ENCODE data around the gene PLXNA2.

Gene PLXNA2

GRCh38 chr1:208051651-208052050 is 192.5 kb downstream of the PLXNA2 start:
- no peaks in the 10 kb centered on the region for H3K27me3 ChIP-seq (replicated peaks in 2 of 5; ENCODE audit: control insufficient read depth in 4 of 5, insufficient read depth in 5 of 5, low read length in 4 of 5)
- H3K36me3 ChIP-seq (ENCODE audit: control insufficient read depth in 4 of 4, insufficient read depth in 4 of 4, low read length in 3 of 4), result no peaks in the 10 kb centered on the region
- WGBS (ENCODE audit: insufficient coverage), result 100% methylated on average over 2 of the region's 3 CpGs
- ChIA-PET POLR2A (no interaction called here), CTCF (no interaction called here)
- no peak overlapping the region for H3K27ac ChIP-seq (ENCODE audit: insufficient read depth in 1 of 2, low read depth in 1 of 2, low read length in 2 of 2, poor library complexity in 1 of 2, severe bottlenecking in 2 of 2)
- no peak for DNase-seq
- no peaks in the 10 kb centered on the region for H3K9me3 ChIP-seq (ENCODE audit: control extremely low read depth in 1 of 5, control insufficient read depth in 4 of 5, insufficient read depth in 2 of 5, low read depth in 1 of 5, low read length in 4 of 5)
- H3K4me3 ChIP-seq (ENCODE audit: control insufficient read depth in 1 of 7, extremely low read depth in 1 of 7, insufficient read depth in 4 of 7, low read depth in 2 of 7, low read length in 6 of 7), result no peak overlapping the region
- H3K4me1 ChIP-seq (ENCODE audit: control extremely low read depth in 1 of 4, control insufficient read depth in 4 of 4, insufficient read depth in 4 of 4, low read length in 3 of 4), result peaks cover 0 to 22% (median 11%) of the 10 kb centered on the region in 4 experiments

- no peak overlapping the region for H3K4me3 ChIP-seq (ENCODE audit: control insufficient read depth in 1 of 7, extremely low read depth in 1 of 7, insufficient read depth in 4 of 7, low read depth in 2 of 7, low read length in 6 of 7)
- peak; percentile 18 to 68 (median 67) for DNase-seq
- H3K27ac ChIP-seq (ENCODE audit: insufficient read depth in 1 of 2, low read depth in 1 of 2, low read length in 2 of 2, poor library complexity in 1 of 2, severe bottlenecking in 2 of 2), result no peak overlapping the region
- H3K36me3 ChIP-seq (ENCODE audit: control insufficient read depth in 4 of 4, insufficient read depth in 4 of 4, low read length in 3 of 4), result no peaks in the 10 kb centered on the region
- WGBS (ENCODE audit: insufficient coverage), result 32% methylated on average over 4 of the region's 4 CpGs
- H3K4me1 ChIP-seq (ENCODE audit: control extremely low read depth in 1 of 4, control insufficient read depth in 4 of 4, insufficient read depth in 4 of 4, low read length in 3 of 4), result peaks cover 0 to 35% (median 11%) of the 10 kb centered on the region in 4 experiments
- no peaks in the 10 kb centered on the region for H3K9me3 ChIP-seq (ENCODE audit: control extremely low read depth in 1 of 5, control insufficient read depth in 4 of 5, insufficient read depth in 2 of 5, low read depth in 1 of 5, low read length in 4 of 5)
- CTCF ChIA-PET, result no interaction called here
- no peaks in the 10 kb centered on the region for H3K27me3 ChIP-seq (replicated peaks in 2 of 5; ENCODE audit: control insufficient read depth in 4 of 5, insufficient read depth in 5 of 5, low read length in 4 of 5)
- POLR2A ChIA-PET, result no interaction called here
Observed at GRCh38 chr1:208048904-208049303, 195.3 kb downstream of the PLXNA2 start.

GRCh38 chr1:208047975-208048374 is 196.2 kb downstream of the PLXNA2 start:
- no peak for DNase-seq
- ChIA-PET POLR2A (no interaction called here), CTCF (interaction anchor here (0.6 to 2.4 kb wide), 6 partner anchors 10 to 49 kb away, joined by 3 to 7 read pairs (median 5); no protein-coding TSS in a partner anchor)
- no peaks in the 10 kb centered on the region for H3K36me3 ChIP-seq (ENCODE audit: control insufficient read depth in 4 of 4, insufficient read depth in 4 of 4, low read length in 3 of 4)
- no peaks in the 10 kb centered on the region for H3K27me3 ChIP-seq (replicated peaks in 2 of 5; ENCODE audit: control insufficient read depth in 4 of 5, insufficient read depth in 5 of 5, low read length in 4 of 5)
- H3K9me3 ChIP-seq (ENCODE audit: control extremely low read depth in 1 of 5, control insufficient read depth in 4 of 5, insufficient read depth in 2 of 5, low read depth in 1 of 5, low read length in 4 of 5), result no peaks in the 10 kb centered on the region
- H3K4me1 ChIP-seq (ENCODE audit: control extremely low read depth in 1 of 4, control insufficient read depth in 4 of 4, insufficient read depth in 4 of 4, low read length in 3 of 4), result peaks cover 0 to 35% (median 11%) of the 10 kb centered on the region in 4 experiments
- no peak overlapping the region for H3K4me3 ChIP-seq (ENCODE audit: control insufficient read depth in 1 of 7, extremely low read depth in 1 of 7, insufficient read depth in 4 of 7, low read depth in 2 of 7, low read length in 6 of 7)
- no peak overlapping the region for H3K27ac ChIP-seq (ENCODE audit: insufficient read depth in 1 of 2, low read depth in 1 of 2, low read length in 2 of 2, poor library complexity in 1 of 2, severe bottlenecking in 2 of 2)
- WGBS (ENCODE audit: insufficient coverage), result 100% methylated on average over 2 of the region's 6 CpGs

- Histone ChIP-seq H3K9me3 (ENCODE audit: control extremely low read depth in 1 of 5, control insufficient read depth in 4 of 5, insufficient read depth in 2 of 5, low read depth in 1 of 5, low read length in 4 of 5) (no peaks in the 10 kb centered on the region), H3K27me3 (replicated peaks in 2 of 5; ENCODE audit: control insufficient read depth in 4 of 5, insufficient read depth in 5 of 5, low read length in 4 of 5) (no peaks in the 10 kb centered on the region), H3K4me3 (ENCODE audit: control insufficient read depth in 1 of 7, extremely low read depth in 1 of 7, insufficient read depth in 4 of 7, low read depth in 2 of 7, low read length in 6 of 7) (no peak overlapping the region), H3K36me3 (ENCODE audit: control insufficient read depth in 4 of 4, insufficient read depth in 4 of 4, low read length in 3 of 4) (no peaks in the 10 kb centered on the region), H3K4me1 (ENCODE audit: control extremely low read depth in 1 of 4, control insufficient read depth in 4 of 4, insufficient read depth in 4 of 4, low read length in 3 of 4) (peaks cover 0 to 35% (median 11%) of the 10 kb centered on the region in 4 experiments), H3K27ac (ENCODE audit: insufficient read depth in 1 of 2, low read depth in 1 of 2, low read length in 2 of 2, poor library complexity in 1 of 2, severe bottlenecking in 2 of 2) (no peak overlapping the region)
- ChIA-PET CTCF (interaction anchor here (0.6 to 2.4 kb wide), 7 partner anchors 9 to 50 kb away, joined by 3 to 7 read pairs (median 4); no protein-coding TSS in a partner anchor), POLR2A (no interaction called here)
- no peak for DNase-seq
- 79% methylated on average over 4 of the region's 6 CpGs for WGBS (ENCODE audit: insufficient coverage)
Observed at GRCh38 chr1:208047476-208047934, 196.7 kb downstream of the PLXNA2 start.

GRCh38 chr1:208045463-208046260 is 198.5 kb downstream of the PLXNA2 start:
- no peaks in the 10 kb centered on the region for H3K27me3 ChIP-seq (replicated peaks in 2 of 5; ENCODE audit: control insufficient read depth in 4 of 5, insufficient read depth in 5 of 5, low read length in 4 of 5)
- no peak for DNase-seq
- 94% methylated on average over 15 of the region's 16 CpGs for WGBS (ENCODE audit: insufficient coverage)
- ChIA-PET CTCF (interaction anchor here (1.1 to 2.4 kb wide), 3 partner anchors 9 to 10 kb away, joined by 3 to 7 read pairs (median 3); no protein-coding TSS in a partner anchor), POLR2A (no interaction called here)
- no peaks in the 10 kb centered on the region for H3K9me3 ChIP-seq (ENCODE audit: control extremely low read depth in 1 of 5, control insufficient read depth in 4 of 5, insufficient read depth in 2 of 5, low read depth in 1 of 5, low read length in 4 of 5)
- peaks cover 0 to 35% (median 11%) of the 10 kb centered on the region in 4 experiments for H3K4me1 ChIP-seq (ENCODE audit: control extremely low read depth in 1 of 4, control insufficient read depth in 4 of 4, insufficient read depth in 4 of 4, low read length in 3 of 4)
- no peak overlapping the region for H3K27ac ChIP-seq (ENCODE audit: insufficient read depth in 1 of 2, low read depth in 1 of 2, low read length in 2 of 2, poor library complexity in 1 of 2, severe bottlenecking in 2 of 2)
- H3K36me3 ChIP-seq (ENCODE audit: control insufficient read depth in 4 of 4, insufficient read depth in 4 of 4, low read length in 3 of 4), result no peaks in the 10 kb centered on the region
- no peak overlapping the region for H3K4me3 ChIP-seq (ENCODE audit: control insufficient read depth in 1 of 7, extremely low read depth in 1 of 7, insufficient read depth in 4 of 7, low read depth in 2 of 7, low read length in 6 of 7)

- H3K36me3 ChIP-seq (ENCODE audit: control insufficient read depth in 4 of 4, insufficient read depth in 4 of 4, low read length in 3 of 4), result no peaks in the 10 kb centered on the region
- CTCF ChIA-PET, result interaction anchor here (1.1 to 1.2 kb wide), 2 partner anchors 8 to 9 kb away, joined by 3 read pairs; no protein-coding TSS in a partner anchor
- 80% methylated on average over 25 of the region's 27 CpGs for WGBS (ENCODE audit: insufficient coverage)
Observed at GRCh38 chr1:208044589-208045462, 199.4 kb downstream of the PLXNA2 start.

More at GRCh38 chr1:208044589-208045462, 199.4 kb downstream of the PLXNA2 start:
- peak in 1 of 3 donors; percentile 31 for DNase-seq
- Histone ChIP-seq H3K27ac (ENCODE audit: insufficient read depth in 1 of 2, low read depth in 1 of 2, low read length in 2 of 2, poor library complexity in 1 of 2, severe bottlenecking in 2 of 2) (no peak overlapping the region), H3K4me3 (ENCODE audit: control insufficient read depth in 1 of 7, extremely low read depth in 1 of 7, insufficient read depth in 4 of 7, low read depth in 2 of 7, low read length in 6 of 7) (no peak overlapping the region), H3K27me3 (replicated peaks in 2 of 5; ENCODE audit: control insufficient read depth in 4 of 5, insufficient read depth in 5 of 5, low read length in 4 of 5) (no peaks in the 10 kb centered on the region), H3K4me1 (ENCODE audit: control extremely low read depth in 1 of 4, control insufficient read depth in 4 of 4, insufficient read depth in 4 of 4, low read length in 3 of 4) (peaks cover 0 to 35% (median 11%) of the 10 kb centered on the region in 4 experiments), H3K9me3 (ENCODE audit: control extremely low read depth in 1 of 5, control insufficient read depth in 4 of 5, insufficient read depth in 2 of 5, low read depth in 1 of 5, low read length in 4 of 5) (no peaks in the 10 kb centered on the region)
- POLR2A ChIA-PET, result no interaction called here

Measured in common myeloid progenitor, CD34-positive (primary cell).